Thoracic aorta endothelial cell (primary cell): Measurements from ENCODE around the gene WDR37. TPM values are rescaled to one million over a fixed set of nuclear protein-coding genes. Genes with fewer than 3 reads are reported as not detected.

ENCODE experiments used
- total RNA-seq: library from RNA; depleted of rRNA; stranded (reverse); fragments of >200 nt; gene quantifications from 2 replicates; pipeline ENCODE4 v1.2.3, GENCODE V29; 2012

Gene WDR37
- 26.9 and 34.6 TPM in 2 replicates for total RNA-seq

GRCh38 chr10:1056326-1057105 is at the start of gene WDR37:
WDR37 (plus strand) TSS chr10:1056385; CDS start chr10:1072156, 15,771 bp downstream.

GRCh38 chr10:1025683-1026082 is 30.5 kb upstream of the WDR37 start, which contains the start of gene IDI2:
IDI2 (minus strand) TSS chr10:1025859; CDS start chr10:1024723, 1,136 bp downstream.

GRCh38 chr10:1048732-1049424 is 7.3 kb upstream of the WDR37 start, which contains the start of gene IDI1:
IDI1 (minus strand) TSS chr10:1049119; CDS start chr10:1049003, 116 bp downstream.

Other genes with a start within 250 kb of the WDR37 start
- 73.9 and 79.7 TPM in 2 replicates for gene LARP4B, start 124.7 kb upstream of the WDR37 start, total RNA-seq
- gene GTPBP4, start 68.0 kb upstream of the WDR37 start, total RNA-seq, result 51.1 and 69.8 TPM in 2 replicates
- gene IDI2, start 30.5 kb upstream of the WDR37 start, total RNA-seq, result not detected in 2 replicates
- 89.9 and 119 TPM in 2 replicates for gene IDI1, start 7.3 kb upstream of the WDR37 start, total RNA-seq